Activated T-helper 17 cell treated with anti-CD3 and anti-CD28 coated beads, Interleukin-2, amount 50 U/mL, for 72 hours (primary cell): ENCODE results near the gene RAD17. TPM values are rescaled to one million over a fixed set of nuclear protein-coding genes. Genes with fewer than 3 reads are reported as not detected.
"Not testable (repeated sequence)": the region's sequence is repeated elsewhere in the genome, so short reads cannot be mapped to it uniquely, and the experiment has no call there.

ENCODE experiments used
- ATAC-seq: fragments of 150-1000 bp; cut with Tn5 transposase; replicated peaks from 2 replicates; pipeline ENCODE4 v1.10.0; 2021; ENCODE audit warnings: mild to moderate bottlenecking, moderate library complexity
- H3K27ac Mint-ChIP-seq: one replicate; pipeline ENCODE4 v1.8.0; 2022; ENCODE audit warnings: mixed read lengths
- H3K27me3 Mint-ChIP-seq: one replicate; pipeline ENCODE4 v1.8.0; 2022; ENCODE audit warnings: mixed read lengths
- H3K36me3 Mint-ChIP-seq: one replicate; pipeline ENCODE4 v1.8.0; 2022; ENCODE audit warnings: low read depth, mild to moderate bottlenecking, mixed read lengths
- H3K4me1 Mint-ChIP-seq: one replicate; pipeline ENCODE4 v1.8.0; 2022; ENCODE audit warnings: mixed read lengths
- H3K4me3 Mint-ChIP-seq: one replicate; pipeline ENCODE4 v1.8.0; 2022; ENCODE audit warnings: mild to moderate bottlenecking, mixed read lengths
- H3K9me3 Mint-ChIP-seq: one replicate; pipeline ENCODE4 v1.8.0; 2022; ENCODE audit warnings: mixed read lengths
- total RNA-seq, 2 donors: library from RNA; stranded (reverse); gene quantifications; one replicate each; pipeline ENCODE4 v1.2.3, GENCODE V29; 2022

Gene RAD17
- total RNA-seq, 2 donors from 2014 or later = 25.8 to 28.2 TPM

DNA sequence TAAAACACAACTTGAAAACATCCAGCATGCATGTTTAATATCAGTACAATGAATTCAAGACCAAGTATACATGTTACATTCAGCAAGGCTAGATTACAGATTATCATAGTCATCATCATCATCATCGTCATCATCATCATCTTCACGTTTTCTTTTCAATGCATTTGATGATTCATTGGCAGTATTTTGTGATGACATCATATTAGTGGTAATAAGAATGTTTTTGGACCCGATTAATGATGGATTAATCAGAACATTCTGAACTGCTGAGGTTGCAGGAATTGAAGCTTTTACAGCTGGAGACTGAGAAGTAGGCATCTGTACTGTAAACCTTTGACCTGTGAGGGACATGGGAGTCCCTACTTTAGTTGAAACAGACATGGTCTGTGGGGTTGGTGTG, 4.8 kb upstream of the RAD17 start:
- Mint-ChIP-seq H3K4me1 (peaks cover 12% of the 10 kb centered on the region), H3K27me3 (no peaks in the 10 kb centered on the region), H3K9me3 (no peaks in the 10 kb centered on the region), H3K4me3 (no peak overlapping the region), H3K27ac (no peak overlapping the region), H3K36me3 (peaks cover 99% of the 10 kb centered on the region)
- no peak for ATAC-seq

DNA sequence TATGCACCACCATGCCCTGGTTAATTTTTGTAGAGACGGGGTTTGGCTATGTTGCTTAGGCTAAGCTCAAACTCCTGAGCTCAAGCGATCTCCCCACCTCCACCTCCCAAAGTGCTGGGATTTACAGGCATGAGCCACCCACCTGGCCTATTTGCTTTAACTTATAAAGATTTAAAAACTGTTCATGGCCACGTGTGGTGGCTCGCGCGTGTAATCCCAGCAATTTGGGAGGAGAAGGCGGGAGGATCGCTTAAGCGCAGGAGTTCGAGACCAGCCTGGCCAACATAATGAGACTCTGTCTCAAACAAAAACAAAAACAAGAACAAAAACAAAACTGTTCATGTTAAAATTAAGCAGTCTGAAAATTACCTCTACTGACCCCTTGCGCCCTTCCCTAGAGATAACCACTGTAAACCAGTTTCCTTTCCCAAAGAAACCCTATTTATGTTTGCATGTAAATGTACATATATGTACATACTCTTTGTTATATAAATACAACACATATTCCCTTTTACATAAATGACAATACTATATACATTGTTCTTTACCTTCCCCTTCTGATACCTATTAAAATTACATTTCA, 1.8 kb upstream of the RAD17 start:
- H3K9me3 Mint-ChIP-seq = no peaks in the 10 kb centered on the region
- no peaks in the 10 kb centered on the region for H3K27me3 Mint-ChIP-seq
- peak overlapping the region; percentile 95 for H3K4me3 Mint-ChIP-seq
- no peak for ATAC-seq
- H3K27ac Mint-ChIP-seq = peak overlapping the region; percentile 98
- peaks cover 12% of the 10 kb centered on the region for H3K4me1 Mint-ChIP-seq
- peaks cover 71% of the 10 kb centered on the region for H3K36me3 Mint-ChIP-seq

DNA sequence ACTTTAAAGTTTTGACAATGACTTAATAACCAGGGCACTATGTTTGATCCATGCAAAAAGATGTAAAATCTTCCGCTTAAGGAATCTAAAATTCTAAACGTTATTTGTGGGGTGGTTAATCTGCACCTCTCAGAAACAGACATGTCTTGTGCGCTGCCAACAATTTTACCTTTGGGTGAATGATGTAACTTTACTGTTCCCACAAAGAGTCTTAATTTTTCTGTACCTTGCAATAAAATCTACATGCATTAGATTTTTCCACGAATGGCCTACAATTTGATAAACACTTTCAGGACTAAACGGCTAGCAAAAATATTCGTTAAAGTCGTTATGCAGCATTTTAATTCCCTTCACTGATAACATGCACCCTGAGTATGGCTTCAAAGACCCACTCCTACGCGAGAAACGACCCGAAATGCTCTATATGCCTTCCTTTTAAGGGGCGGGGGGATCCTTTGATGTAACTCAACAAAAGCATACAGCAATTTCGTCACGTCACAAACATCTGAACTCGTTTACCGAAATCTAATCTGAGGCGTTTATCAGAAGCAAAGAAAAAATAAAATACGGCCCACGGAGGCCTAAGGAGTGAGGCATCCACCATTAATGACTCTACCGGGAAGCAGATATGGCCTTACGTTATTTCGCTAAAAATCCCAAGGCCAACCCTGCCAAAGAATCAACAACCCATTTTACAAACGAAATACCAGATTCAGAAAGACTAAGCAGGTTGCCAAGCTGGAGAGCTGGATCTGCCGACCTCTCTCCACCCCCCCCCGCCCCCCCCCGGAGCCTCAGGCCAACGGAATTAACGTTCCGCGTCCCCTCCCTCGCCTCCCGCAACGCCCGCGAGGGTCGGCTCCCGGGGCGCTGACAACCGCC, 919 bp upstream of the RAD17 start:
- peak; percentile 9 for ATAC-seq
- H3K4me3 Mint-ChIP-seq = peak overlapping the region; percentile 95
- H3K9me3 Mint-ChIP-seq = no peaks in the 10 kb centered on the region
- H3K27me3 Mint-ChIP-seq = no peaks in the 10 kb centered on the region
- peak overlapping the region; percentile 98 for H3K27ac Mint-ChIP-seq
- peaks cover 12% of the 10 kb centered on the region for H3K4me1 Mint-ChIP-seq
- peaks cover 68% of the 10 kb centered on the region for H3K36me3 Mint-ChIP-seq

DNA sequence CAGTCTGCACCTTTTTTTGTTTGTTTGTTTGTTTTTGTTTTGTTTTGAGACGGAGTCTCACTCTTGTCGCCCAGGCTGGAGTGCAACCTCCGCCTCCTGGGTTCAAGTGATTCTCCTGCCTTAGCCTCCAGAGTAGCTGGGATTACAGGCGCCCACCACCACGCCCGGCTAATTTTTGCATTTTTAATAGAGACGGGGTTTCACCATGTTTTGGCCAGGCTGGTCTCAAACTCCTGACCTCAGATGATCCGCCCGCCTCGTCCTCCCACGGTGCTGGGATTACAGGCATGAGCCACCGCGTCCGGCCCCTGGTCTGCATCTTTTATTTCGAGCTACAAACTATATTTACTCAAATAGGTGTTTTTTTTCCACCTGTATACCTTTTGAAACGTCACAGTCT, 717 bp downstream of the RAD17 start:
- not testable (repeated sequence) for H3K27me3 Mint-ChIP-seq, ATAC-seq, H3K9me3 Mint-ChIP-seq
- Mint-ChIP-seq H3K27ac (peak overlapping the region; percentile 98), H3K4me3 (peak overlapping the region; percentile 95), H3K4me1 (peaks cover 12% of the 10 kb centered on the region), H3K36me3 (peaks cover 66% of the 10 kb centered on the region)

DNA sequence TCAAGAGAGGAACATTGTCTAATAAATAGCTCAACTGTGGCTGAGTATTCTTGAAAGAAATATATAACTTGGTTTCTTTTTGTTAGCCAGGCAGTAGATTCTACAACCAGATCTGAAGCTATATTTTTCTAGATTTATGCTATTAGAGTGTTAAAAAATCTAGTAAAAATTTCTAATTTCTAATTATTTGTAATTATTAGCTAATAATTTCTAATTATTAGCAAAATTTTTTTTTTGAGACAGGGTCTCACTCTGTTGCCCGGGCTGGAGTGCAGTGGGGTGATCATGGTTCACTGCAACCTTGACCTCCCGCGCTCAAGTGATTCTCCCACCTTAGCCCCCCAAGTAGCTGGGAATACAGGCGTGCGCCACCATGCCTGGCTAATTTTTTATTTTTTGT, 2.8 kb downstream of the RAD17 start:
- Mint-ChIP-seq H3K4me1 (peaks cover 7% of the 10 kb centered on the region), H3K4me3 (no peak overlapping the region)

DNA sequence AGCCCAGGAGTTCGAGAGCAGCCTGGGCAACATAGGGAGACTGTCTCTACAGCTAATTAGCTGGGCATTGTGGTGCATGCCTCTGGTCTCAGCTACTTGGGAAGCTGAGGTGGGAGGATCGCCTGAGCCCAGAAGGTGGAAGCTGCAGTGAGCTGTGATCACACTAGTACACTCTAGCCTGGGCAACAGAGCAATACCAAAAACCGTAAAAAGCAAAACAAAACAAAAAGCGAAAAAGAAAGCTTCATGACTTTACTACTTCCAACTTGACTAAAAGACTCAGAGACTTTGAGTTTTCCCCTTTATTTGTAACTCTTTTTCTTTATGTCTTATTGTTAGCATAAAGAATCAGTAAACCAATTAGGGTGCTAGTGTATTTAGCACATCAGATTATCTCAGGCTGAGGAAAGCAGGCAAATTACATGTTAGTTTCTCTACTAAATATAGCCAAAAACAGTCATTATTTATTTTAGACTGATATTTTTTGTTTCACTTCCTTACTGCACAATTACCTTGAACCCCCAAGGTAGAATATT, 5.4 kb downstream of the RAD17 start:
- no peak for ATAC-seq
- Mint-ChIP-seq H3K36me3 (peaks cover 54% of the 10 kb centered on the region), H3K4me1 (no peaks in the 10 kb centered on the region), H3K4me3 (no peak overlapping the region), H3K27me3 (no peaks in the 10 kb centered on the region), H3K27ac (no peak overlapping the region), H3K9me3 (no peaks in the 10 kb centered on the region)

More for the DNA sequence above, 2.8 kb downstream of the RAD17 start:
- peaks cover 66% of the 10 kb centered on the region for H3K36me3 Mint-ChIP-seq
- H3K27ac Mint-ChIP-seq = no peak overlapping the region
- H3K27me3 Mint-ChIP-seq = no peaks in the 10 kb centered on the region
- no peak for ATAC-seq
- no peaks in the 10 kb centered on the region for H3K9me3 Mint-ChIP-seq

DNA sequence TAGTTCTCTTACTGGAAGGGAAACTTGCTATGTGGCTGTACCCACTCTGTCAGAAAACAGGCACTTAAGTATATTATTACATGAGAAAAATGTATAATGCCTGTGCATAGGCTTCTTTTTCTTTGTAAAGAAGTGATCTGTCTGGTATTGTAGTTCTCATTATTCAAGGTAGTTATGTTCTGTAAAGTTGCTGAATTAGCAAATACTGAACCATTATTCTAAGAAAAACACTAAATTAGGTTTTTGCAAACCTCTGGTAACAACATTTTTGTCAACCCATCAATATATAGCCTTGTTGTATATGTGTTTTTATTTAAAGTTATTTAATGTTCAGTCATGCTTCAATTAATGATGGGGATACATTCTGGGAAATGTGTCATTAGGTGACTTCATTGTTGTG, 8.8 kb downstream of the RAD17 start:
- H3K27ac Mint-ChIP-seq = no peak overlapping the region
- no peak overlapping the region for H3K4me3 Mint-ChIP-seq
- H3K4me1 Mint-ChIP-seq = no peaks in the 10 kb centered on the region
- ATAC-seq = no peak
- H3K9me3 Mint-ChIP-seq = no peaks in the 10 kb centered on the region
- H3K27me3 Mint-ChIP-seq = no peaks in the 10 kb centered on the region
- H3K36me3 Mint-ChIP-seq = peaks cover 83% of the 10 kb centered on the region

DNA sequence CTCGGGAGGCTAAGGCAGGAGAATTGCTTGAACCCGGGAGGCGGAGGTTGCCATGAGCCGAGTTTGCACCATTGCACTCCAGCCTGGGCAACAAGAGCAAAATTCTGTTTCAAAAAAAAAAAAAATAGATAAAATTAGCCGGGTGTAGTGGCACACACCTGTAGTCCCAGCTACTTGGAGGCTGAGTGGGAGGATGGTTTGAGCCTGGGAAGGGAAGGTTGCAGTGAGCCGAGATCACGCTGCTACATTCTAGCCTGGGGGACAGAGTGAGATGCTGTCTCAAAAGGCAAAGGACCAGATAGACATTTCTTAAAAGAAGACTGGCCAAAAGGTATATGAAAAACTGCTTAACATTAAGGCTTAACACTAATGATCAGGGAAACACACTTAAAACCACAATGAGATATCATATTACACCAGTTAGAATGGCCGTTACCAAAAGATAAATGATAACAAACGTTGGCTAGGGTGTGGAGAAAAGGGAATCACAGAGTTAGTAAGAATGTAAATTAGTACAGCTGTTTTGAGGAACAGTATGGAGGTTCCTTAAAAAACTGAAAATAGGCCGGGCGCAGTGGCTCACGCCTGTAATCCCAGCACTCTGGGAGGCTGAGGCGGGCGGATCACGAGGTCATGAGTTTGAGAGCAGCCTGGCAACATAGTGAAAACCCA, 35.2 kb downstream of the RAD17 start:
- no peaks in the 10 kb centered on the region for H3K27me3 Mint-ChIP-seq
- no peaks in the 10 kb centered on the region for H3K9me3 Mint-ChIP-seq
- no peak for ATAC-seq
- H3K27ac Mint-ChIP-seq = no peak overlapping the region
- H3K36me3 Mint-ChIP-seq = peaks cover 77% of the 10 kb centered on the region
- no peak overlapping the region for H3K4me3 Mint-ChIP-seq
- no peaks in the 10 kb centered on the region for H3K4me1 Mint-ChIP-seq

DNA sequence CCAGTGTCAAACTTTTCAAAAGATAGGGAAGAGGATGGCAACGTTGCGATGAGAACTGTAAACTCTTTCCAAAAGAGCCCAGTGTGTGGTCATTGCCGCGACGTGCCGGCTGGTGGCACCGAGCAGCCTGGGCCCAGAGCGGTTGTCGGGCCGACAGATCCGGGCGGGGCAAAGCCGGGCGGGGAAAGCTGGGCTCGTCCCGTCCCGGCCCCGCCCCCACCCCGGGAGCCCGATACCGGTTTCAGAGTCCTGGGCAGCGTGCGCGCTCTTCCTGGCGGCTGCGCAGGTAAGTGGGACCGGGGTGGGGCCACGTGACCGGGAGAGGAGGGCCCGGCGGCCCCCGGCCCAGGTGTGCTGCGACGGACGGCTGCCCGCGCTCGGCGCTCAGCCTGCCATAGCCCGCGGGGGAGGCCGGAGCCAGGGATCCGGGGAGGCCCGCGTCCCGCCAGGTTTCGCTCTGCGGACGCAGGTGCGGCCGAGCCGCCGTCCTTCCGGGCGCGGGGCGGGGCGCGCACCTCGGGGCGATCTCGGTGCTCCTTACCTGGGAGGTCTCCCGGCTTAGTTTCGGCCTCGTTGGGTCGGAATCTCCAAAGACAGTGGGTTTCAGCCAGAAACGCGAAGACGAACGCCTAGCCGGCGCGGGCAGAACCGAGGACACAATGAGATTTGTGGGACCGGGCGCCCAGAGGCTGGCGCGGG, 45.4 kb downstream of the RAD17 start, which contains the start of gene MARVELD2:
MARVELD2 (plus strand) TSS at position 232 of the 699 bp plus-strand sequence. CDS start 4,270 bp downstream, outside the sequence.
- Mint-ChIP-seq H3K9me3 (no peaks in the 10 kb centered on the region), H3K36me3 (peaks cover 30% of the 10 kb centered on the region), H3K4me1 (no peaks in the 10 kb centered on the region), H3K4me3 (peak within 1 kb of the TSS; percentile 37), H3K27ac (peak within 1 kb of the TSS; percentile 32), H3K27me3 (no peaks in the 10 kb centered on the region)
- ATAC-seq = peak; percentile 76

DNA sequence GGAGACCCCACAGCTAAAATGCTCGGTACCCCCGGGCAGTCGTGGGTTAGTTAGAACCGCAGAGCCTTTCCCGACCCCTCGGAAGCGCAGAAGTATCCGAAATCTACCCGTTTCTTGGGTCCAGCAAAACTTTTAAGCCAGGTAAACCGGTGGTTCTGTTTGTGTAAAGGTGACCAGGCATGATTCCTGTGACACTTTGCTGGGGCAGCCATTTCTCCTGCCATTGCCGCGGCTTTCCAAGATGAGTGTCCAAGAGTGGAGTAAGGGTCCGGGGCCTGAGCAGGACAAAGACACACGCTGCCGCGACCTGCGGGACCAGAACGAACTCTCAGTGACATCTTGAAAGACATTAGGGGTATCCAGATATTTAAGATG, 46.0 kb downstream of the RAD17 start:
- no peaks in the 10 kb centered on the region for H3K4me1 Mint-ChIP-seq
- H3K4me3 Mint-ChIP-seq = peak overlapping the region; percentile 35
- H3K36me3 Mint-ChIP-seq = peaks cover 26% of the 10 kb centered on the region
- no peak for ATAC-seq
- H3K27ac Mint-ChIP-seq = no peak overlapping the region
- H3K9me3 Mint-ChIP-seq = no peaks in the 10 kb centered on the region
- no peaks in the 10 kb centered on the region for H3K27me3 Mint-ChIP-seq

DNA sequence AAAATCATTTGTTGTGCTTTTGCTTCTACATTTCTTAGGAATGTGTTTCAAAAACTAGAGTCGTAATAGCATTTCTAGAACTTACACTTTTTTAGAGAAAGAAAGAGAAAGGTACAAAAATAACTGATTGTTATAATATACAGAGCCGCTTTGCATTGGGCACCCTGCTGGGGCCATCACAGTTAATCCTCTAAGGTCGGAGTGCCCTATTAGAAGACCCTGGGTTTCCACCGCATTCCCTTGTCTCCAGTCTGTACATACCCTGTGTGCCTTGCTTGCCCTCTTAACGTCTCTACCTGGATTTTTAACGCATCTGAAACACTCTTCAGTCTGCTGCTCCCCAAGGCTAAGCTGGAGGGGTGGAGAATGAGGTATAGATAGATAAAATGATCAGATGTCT, 46.6 kb downstream of the RAD17 start:
- H3K4me1 Mint-ChIP-seq = no peaks in the 10 kb centered on the region
- H3K27me3 Mint-ChIP-seq = no peaks in the 10 kb centered on the region
- no peaks in the 10 kb centered on the region for H3K9me3 Mint-ChIP-seq
- peaks cover 21% of the 10 kb centered on the region for H3K36me3 Mint-ChIP-seq
- ATAC-seq = no peak
- H3K4me3 Mint-ChIP-seq = peak overlapping the region; percentile 35
- no peak overlapping the region for H3K27ac Mint-ChIP-seq

DNA sequence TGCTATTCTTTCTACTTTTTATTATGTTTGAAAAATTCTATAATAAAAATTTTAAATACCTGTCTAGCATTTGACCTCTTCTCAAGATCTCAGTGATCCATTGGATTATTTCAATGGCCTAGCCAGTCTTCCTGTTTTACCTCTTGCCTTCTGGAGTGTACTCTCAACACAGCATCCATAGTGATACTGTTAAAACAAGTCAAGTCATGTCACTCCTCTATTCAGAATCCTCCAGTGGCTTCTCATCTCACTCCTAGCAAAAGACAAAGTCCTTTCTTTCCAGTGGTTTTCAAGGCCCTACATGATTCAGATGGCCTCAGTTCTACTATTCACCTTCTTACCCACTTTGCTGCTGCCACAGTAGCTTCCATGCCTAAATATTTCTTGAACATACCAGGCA, 47.1 kb downstream of the RAD17 start:
- no peaks in the 10 kb centered on the region for H3K4me1 Mint-ChIP-seq

DNA sequence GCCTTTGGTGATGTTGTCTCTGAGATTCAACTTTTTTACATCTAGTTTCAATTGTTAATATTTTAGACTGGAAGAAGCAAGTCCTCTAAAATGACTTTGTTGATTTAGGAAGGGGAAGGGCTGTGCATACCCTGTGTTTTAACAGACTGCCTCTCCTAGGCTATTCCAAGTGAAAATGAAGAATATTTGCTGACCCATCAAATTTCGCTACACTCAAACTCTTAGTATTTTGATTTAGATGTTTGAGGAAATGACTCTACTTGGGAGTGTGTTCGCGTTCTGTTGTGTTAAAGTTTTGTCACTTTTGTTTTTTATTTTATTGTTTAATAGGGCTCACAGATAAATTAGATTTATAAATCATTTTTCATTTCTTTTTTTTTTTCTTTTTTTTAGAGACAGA, 48.9 kb downstream of the RAD17 start:
- no peak for ATAC-seq
- Mint-ChIP-seq H3K4me3 (no peak overlapping the region), H3K27ac (no peak overlapping the region), H3K9me3 (no peaks in the 10 kb centered on the region), H3K4me1 (no peaks in the 10 kb centered on the region), H3K27me3 (no peaks in the 10 kb centered on the region), H3K36me3 (peaks cover 13% of the 10 kb centered on the region)

More for the DNA sequence above, 47.1 kb downstream of the RAD17 start:
- no peak overlapping the region for H3K27ac Mint-ChIP-seq
- H3K9me3 Mint-ChIP-seq = no peaks in the 10 kb centered on the region
- no peaks in the 10 kb centered on the region for H3K27me3 Mint-ChIP-seq
- ATAC-seq = no peak
- H3K36me3 Mint-ChIP-seq = peaks cover 16% of the 10 kb centered on the region
- H3K4me3 Mint-ChIP-seq = no peak overlapping the region
